GM18526 (cell line): ENCODE results near the gene RNF31.

Source experiments
- POLR2A ChIP-seq: IDR thresholded peaks from 3 replicates; pipeline ENCODE4 v1.6.1; 2011; ENCODE audit not compliant: insufficient read length; ENCODE audit errors: extremely low read depth

The RNF31 gene

GRCh38 chr14:24207625-24208024, 60.3 kb downstream of the RNF31 start:
- no peak for TF ChIP-seq POLR2A
